Mesenchymal stem cell (in vitro differentiated cells and primary cell): Measurements from ENCODE around the gene VMP1.

Source experiments
- DNase-seq: peaks from one replicate; pipeline ENCODE4 v3.0.0-alpha.2; 2013
- H2AFZ ChIP-seq: one replicate; pipeline ENCODE4 v1.6.1; 2013; ENCODE audit warnings: low read depth, mild to moderate bottlenecking, control low read depth, inconsistent platforms, low read length, moderate library complexity
- H2AK5ac ChIP-seq: 2 replicates; pipeline ENCODE4 v1.6.1; 2013; ENCODE audit warnings: low read length, moderate library complexity, mild to moderate bottlenecking, inconsistent platforms; ENCODE audit not compliant: severe bottlenecking
- H2BK120ac ChIP-seq: one replicate; pipeline ENCODE4 v1.6.1; 2013; ENCODE audit warnings: low read depth, mild to moderate bottlenecking, inconsistent platforms, low read length, moderate library complexity
- H2BK12ac ChIP-seq, 2 experiments: one replicate each; pipeline ENCODE4 v1.6.1; 2013; ENCODE audit warnings: inconsistent platforms in 2 of 2, low read length in 2 of 2, mild to moderate bottlenecking in 2 of 2, moderate library complexity in 2 of 2, control low read depth in 1 of 2
- H2BK15ac ChIP-seq: one replicate; pipeline ENCODE4 v1.6.1; 2013; ENCODE audit warnings: mild to moderate bottlenecking, low read depth, inconsistent platforms; ENCODE audit not compliant: poor library complexity, severe bottlenecking
- H2BK5ac ChIP-seq: 2 replicates; pipeline ENCODE4 v1.6.1; 2013; ENCODE audit warnings: low read depth, mild to moderate bottlenecking, low read length, control low read depth, inconsistent platforms; ENCODE audit not compliant: poor library complexity, severe bottlenecking
- H3K14ac ChIP-seq, 2 experiments: one replicate each; pipeline ENCODE4 v1.6.1; 2013; ENCODE audit warnings: inconsistent platforms in 2 of 2, low read length in 2 of 2, control low read depth in 1 of 2, mild to moderate bottlenecking in 1 of 2, moderate library complexity in 1 of 2
- H3K18ac ChIP-seq, 2 experiments: one replicate each; pipeline ENCODE4 v1.6.1; 2013; ENCODE audit warnings: inconsistent platforms in 2 of 2, low read length in 2 of 2, control low read depth in 1 of 2, low read depth in 1 of 2, mild to moderate bottlenecking in 1 of 2
- H3K23ac ChIP-seq, 2 experiments: one replicate each; pipeline ENCODE4 v1.6.1; 2013; ENCODE audit warnings: inconsistent platforms in 2 of 2, low read length in 2 of 2, mild to moderate bottlenecking in 2 of 2, moderate library complexity in 2 of 2, control low read depth in 1 of 2
- H3K27ac ChIP-seq: 2 replicates; pipeline ENCODE4 v1.5.1; 2013; ENCODE audit warnings: mild to moderate bottlenecking, moderate library complexity, low read length, control low read depth, inconsistent platforms; ENCODE audit not compliant: poor library complexity, severe bottlenecking
- H3K27me3 ChIP-seq, 2 experiments: 2 replicates each; pipeline versions ENCODE4 v1.6.1 to v1.7.0; 2013; ENCODE audit warnings: low read length in 2 of 2, mild to moderate bottlenecking in 2 of 2, moderate library complexity in 2 of 2, control low read depth in 1 of 2, inconsistent platforms in 1 of 2; ENCODE audit not compliant: control insufficient read depth in 1 of 2, insufficient read depth in 1 of 2
- H3K36me3 ChIP-seq, 2 experiments: 2 replicates each; pipeline versions ENCODE4 v1.6.1 to v1.7.0; 2013; ENCODE audit warnings: low read length in 2 of 2, control low read depth in 1 of 2, inconsistent platforms in 1 of 2, low read depth in 1 of 2, mild to moderate bottlenecking in 1 of 2; ENCODE audit not compliant: insufficient read depth in 2 of 2, control insufficient read depth in 1 of 2
- H3K4ac ChIP-seq, 2 experiments: one replicate each; pipeline ENCODE4 v1.6.1; 2013; ENCODE audit warnings: inconsistent platforms in 2 of 2, low read length in 2 of 2, mild to moderate bottlenecking in 2 of 2, moderate library complexity in 2 of 2, control low read depth in 1 of 2, low read depth in 1 of 2
- H3K4me1 ChIP-seq: 2 replicates; pipeline ENCODE4 v1.6.1; 2013; ENCODE audit warnings: low read depth, low read length, control low read depth; ENCODE audit not compliant: control insufficient read depth, insufficient read depth
- H3K4me2 ChIP-seq: 2 replicates; pipeline ENCODE4 v1.6.1; 2013; ENCODE audit warnings: low read length, mild to moderate bottlenecking, inconsistent platforms; ENCODE audit not compliant: poor library complexity, severe bottlenecking
- H3K4me3 ChIP-seq, 2 experiments: 2 replicates each; pipeline versions ENCODE4 v1.5.1 to v1.7.0; 2013; ENCODE audit warnings: low read length in 2 of 2, mild to moderate bottlenecking in 2 of 2, control low read depth in 1 of 2, low read depth in 1 of 2; ENCODE audit not compliant: insufficient read depth in 1 of 2
- H3K79me1 ChIP-seq: replicated peaks from 2 replicates; pipeline ENCODE4 v1.6.1; 2013; ENCODE audit warnings: mild to moderate bottlenecking, control low read depth, low read length, inconsistent platforms; ENCODE audit not compliant: poor library complexity, severe bottlenecking
- H3K9ac ChIP-seq: 2 replicates; pipeline ENCODE4 v1.7.0; 2013; ENCODE audit warnings: mild to moderate bottlenecking, low read length, moderate library complexity
- H3K9me3 ChIP-seq: 2 replicates; pipeline ENCODE4 v1.7.0; 2013; ENCODE audit warnings: mild to moderate bottlenecking, low read length; ENCODE audit not compliant: control insufficient read depth
- H4K8ac ChIP-seq: one replicate; pipeline ENCODE4 v1.6.1; 2013; ENCODE audit warnings: inconsistent platforms, mild to moderate bottlenecking, low read length, moderate library complexity
- H4K91ac ChIP-seq: one replicate; pipeline ENCODE4 v1.6.1; 2013; ENCODE audit warnings: mild to moderate bottlenecking, low read length, inconsistent platforms
- WGBS: methylation state at CpG from one replicate; pipeline ENCODE4 v1.1.7; 2013; ENCODE audit warnings: mixed read lengths; 5-methylcytosine and 5-hydroxymethylcytosine counted together

The VMP1 gene

DNA sequence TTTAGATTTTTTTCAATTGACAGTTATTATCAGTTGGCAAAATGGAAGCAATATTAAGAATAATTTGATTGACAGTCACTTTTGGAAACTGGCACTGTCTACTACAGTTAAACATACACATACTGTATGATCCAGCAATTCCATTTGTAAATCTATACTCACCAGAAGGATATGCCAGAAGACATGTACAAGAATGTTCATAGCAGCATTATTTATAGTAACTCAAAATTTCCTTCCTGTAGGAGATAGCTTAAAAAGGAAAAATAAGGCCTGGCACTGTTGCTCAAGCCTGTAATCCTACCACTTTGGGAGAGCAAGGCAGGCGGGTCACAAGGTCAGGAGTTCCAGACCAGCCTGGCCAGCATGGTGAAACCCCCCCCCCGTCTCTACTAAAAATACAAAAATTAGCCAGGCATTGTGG is 89.3 kb downstream of the VMP1 start:
- 58% methylated on average over 1 of the region's 2 CpGs for whole genome bisulfite sequencing
- Histone ChIP-seq H2BK5ac (no peak overlapping the region), H3K79me1 (no peaks in the 10 kb centered on the region), H3K9ac (no peak overlapping the region), H3K36me3 (peaks cover 0 to 7% of the 10 kb centered on the region in 2 experiments), H3K4ac (no peak overlapping the region), H3K27ac (no peak overlapping the region), H3K23ac (no peak overlapping the region), H3K4me3 (no peak overlapping the region), H4K91ac (no peak overlapping the region), H2AK5ac (no peak overlapping the region), H3K9me3 (no peaks in the 10 kb centered on the region), H2AFZ (no peak overlapping the region), H2BK12ac (no peak overlapping the region), H3K14ac (no peak overlapping the region), H4K8ac (no peak overlapping the region), H3K18ac (peak overlapping the region; percentile 38 to 54), H3K4me2 (no peak overlapping the region), H2BK120ac (peak overlapping the region; percentile 34), H3K27me3 (no peaks in the 10 kb centered on the region), H3K4me1 (peaks cover 2% of the 10 kb centered on the region), H2BK15ac (no peak overlapping the region)
- peak; percentile 64 for DNase-seq

DNA sequence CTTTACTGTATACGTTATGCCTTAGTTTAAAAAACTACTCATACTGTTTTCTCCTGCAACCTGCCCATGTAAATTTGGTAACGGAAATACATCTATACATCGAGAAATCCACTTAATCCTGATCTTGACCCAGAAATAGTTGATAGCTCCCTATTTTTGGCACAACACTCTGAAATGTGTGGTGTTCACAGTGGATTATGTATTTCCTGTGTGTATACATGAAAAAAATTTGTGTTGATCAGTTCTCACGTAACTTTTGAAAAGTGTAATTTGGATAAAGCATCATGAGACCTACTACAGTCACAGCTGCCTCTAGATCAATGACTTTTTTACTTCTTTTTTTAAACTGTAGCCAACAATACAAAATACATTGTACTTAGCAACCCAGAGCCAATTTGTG is 90.7 kb downstream of the VMP1 start:
- Histone ChIP-seq H3K36me3 (peaks cover 0 to 7% of the 10 kb centered on the region in 2 experiments), H4K8ac (no peak overlapping the region), H3K23ac (no peak overlapping the region)

DNA sequence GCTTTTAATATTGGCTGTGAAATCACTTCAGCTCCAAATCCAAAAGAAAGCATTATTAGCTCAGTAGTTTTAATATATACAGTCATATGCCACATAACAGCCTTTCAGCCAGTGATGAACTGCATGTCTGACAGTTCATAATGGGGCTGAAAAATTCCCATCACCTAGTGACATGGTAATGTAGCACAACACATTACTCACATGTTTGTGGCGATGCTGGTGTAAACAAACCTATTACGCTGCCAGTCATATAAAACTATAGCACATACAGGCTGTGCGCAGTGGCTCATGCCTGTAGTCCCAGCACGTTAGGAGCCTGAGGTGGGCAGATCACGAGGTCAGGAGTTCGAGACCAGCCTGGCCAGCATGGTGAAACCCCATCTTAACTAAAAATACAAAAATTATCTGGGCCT is 93.1 kb downstream of the VMP1 start:
- WGBS = 43% methylated on average over 4 of the region's 6 CpGs
- H3K14ac ChIP-seq = no peak overlapping the region
- peak; percentile 93 for DNase-seq
- no peak overlapping the region for H2BK5ac ChIP-seq
- peak overlapping the region; percentile 16 for H2BK15ac ChIP-seq
- H3K4me3 ChIP-seq = no peak overlapping the region
- peak overlapping the region in 1 of 2 experiments; percentile 2 for H3K4ac ChIP-seq
- no peak overlapping the region for H2AK5ac ChIP-seq
- no peak overlapping the region for H3K23ac ChIP-seq
- H4K8ac ChIP-seq = no peak overlapping the region
- H3K79me1 ChIP-seq = peaks cover 1% of the 10 kb centered on the region
- H3K27me3 ChIP-seq = no peaks in the 10 kb centered on the region
- no peak overlapping the region for H2BK120ac ChIP-seq
- H2AFZ ChIP-seq = no peak overlapping the region
- no peak overlapping the region for H3K9ac ChIP-seq
- peak overlapping the region; percentile 14 to 66 for H3K18ac ChIP-seq
- H3K27ac ChIP-seq = no peak overlapping the region
- H3K9me3 ChIP-seq = no peaks in the 10 kb centered on the region
- H4K91ac ChIP-seq = no peak overlapping the region
- H2BK12ac ChIP-seq = peak overlapping the region; percentile 7 to 11
- H3K4me1 ChIP-seq = peaks cover 2% of the 10 kb centered on the region
- H3K4me2 ChIP-seq = no peak overlapping the region
- peaks cover 0 to 4% of the 10 kb centered on the region in 2 experiments for H3K36me3 ChIP-seq

More for the DNA sequence above, 90.7 kb downstream of the VMP1 start:
- no peak overlapping the region for H2BK15ac ChIP-seq
- no peak overlapping the region for H3K27ac ChIP-seq
- H2BK12ac ChIP-seq = no peak overlapping the region
- WGBS = 80% methylated on average over 2 of the region's 4 CpGs
- no peak overlapping the region for H3K4ac ChIP-seq
- H3K27me3 ChIP-seq = no peaks in the 10 kb centered on the region
- no peak overlapping the region for H4K91ac ChIP-seq
- H3K14ac ChIP-seq = no peak overlapping the region
- no peak overlapping the region for H3K4me3 ChIP-seq
- no peak overlapping the region for H3K4me2 ChIP-seq
- H2BK120ac ChIP-seq = no peak overlapping the region
- H3K79me1 ChIP-seq = peaks cover 1% of the 10 kb centered on the region
- no peak overlapping the region for H3K18ac ChIP-seq
- no peak for DNase-seq
- no peaks in the 10 kb centered on the region for H3K9me3 ChIP-seq
- H3K4me1 ChIP-seq = peaks cover 2% of the 10 kb centered on the region
- H2AFZ ChIP-seq = no peak overlapping the region
- H2BK5ac ChIP-seq = no peak overlapping the region
- no peak overlapping the region for H3K9ac ChIP-seq
- H2AK5ac ChIP-seq = no peak overlapping the region

DNA sequence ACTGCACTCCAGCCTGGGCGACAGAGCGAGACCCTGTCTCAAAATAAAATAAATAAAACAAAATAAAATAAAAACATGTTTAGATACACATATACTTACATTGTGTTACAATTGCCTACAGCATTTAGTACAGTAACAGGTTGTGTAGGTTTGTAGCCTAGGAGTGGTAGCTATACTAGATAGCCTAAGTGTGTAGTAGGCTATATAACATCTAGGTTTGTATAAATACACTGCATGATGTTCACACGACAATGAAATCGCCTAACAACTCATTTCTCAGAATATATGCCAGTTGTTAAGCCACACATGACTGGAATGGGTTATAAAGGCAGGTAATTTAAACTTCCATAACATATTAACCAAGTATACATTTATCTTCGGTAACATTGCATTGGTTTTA is 94.7 kb downstream of the VMP1 start:
- no peak overlapping the region for H4K91ac ChIP-seq

More for the DNA sequence above, 94.7 kb downstream of the VMP1 start:
- no peaks in the 10 kb centered on the region for H3K9me3 ChIP-seq
- H2BK120ac ChIP-seq = no peak overlapping the region
- H3K4me3 ChIP-seq = no peak overlapping the region
- no peak overlapping the region for H4K8ac ChIP-seq
- no peak for DNase-seq
- no peak overlapping the region for H3K14ac ChIP-seq
- H3K79me1 ChIP-seq = peaks cover 1% of the 10 kb centered on the region
- H2BK12ac ChIP-seq = no peak overlapping the region
- no peak overlapping the region for H3K23ac ChIP-seq
- no peaks in the 10 kb centered on the region for H3K4me1 ChIP-seq
- H3K18ac ChIP-seq = no peak overlapping the region
- no peak overlapping the region for H3K27ac ChIP-seq
- H2BK5ac ChIP-seq = no peak overlapping the region
- no peak overlapping the region for H2AK5ac ChIP-seq
- H3K9ac ChIP-seq = no peak overlapping the region
- 100% methylated on average over 1 of the region's 5 CpGs for WGBS
- H3K4me2 ChIP-seq = no peak overlapping the region
- no peak overlapping the region for H2AFZ ChIP-seq
- H3K27me3 ChIP-seq = no peaks in the 10 kb centered on the region
- H2BK15ac ChIP-seq = no peak overlapping the region
- no peaks in the 10 kb centered on the region for H3K36me3 ChIP-seq
- H3K4ac ChIP-seq = no peak overlapping the region
